Stimulated activated CD8-positive, alpha-beta memory T cell treated with anti-CD3 and anti-CD28 coated beads, Interleukin-12 subunit alpha, Interleukin-12 subunit beta, amount 100 ng/mL, for 1 hour (primary cell): Measurements from ENCODE around the gene ISM2.
A peak's percentile ranks its signal among the peaks of the same experiment; 100 is the strongest.
"Not testable (repeated sequence)": the region's sequence is repeated elsewhere in the genome, so short reads cannot be mapped to it uniquely, and the experiment has no call there.

Source experiments
- DNase-seq: peaks from one replicate; pipeline ENCODE4 v3.0.0-alpha.2; 2020; ENCODE audit warnings: low read depth

The ISM2 gene

GRCh38 chr14:77498120-77498979, at the start of gene ISM2:
Gene ISM2 (minus strand): TSS chr14:77498816. CDS start chr14:77498793, 23 bp downstream.
- DNase-seq = peak; percentile 9

- no peak for DNase-seq
Measured at GRCh38 chr14:77547512-77548180, 49.0 kb upstream of the ISM2 start.

GRCh38 chr14:77545171-77545570, 46.6 kb upstream of the ISM2 start:
- DNase-seq = not testable (repeated sequence)

- no peak for DNase-seq
Measured at GRCh38 chr14:77544571-77544970, 46.0 kb upstream of the ISM2 start.

- no peak for DNase-seq
Measured at GRCh38 chr14:77543637-77544334, 45.2 kb upstream of the ISM2 start.

GRCh38 chr14:77543240-77543551, 44.6 kb upstream of the ISM2 start:
- no peak for DNase-seq

- no peak for DNase-seq
Measured at GRCh38 chr14:77542421-77543239, 44.0 kb upstream of the ISM2 start.

- DNase-seq = no peak
Measured at GRCh38 chr14:77541905-77542304, 43.3 kb upstream of the ISM2 start.

GRCh38 chr14:77536951-77537350, 38.3 kb upstream of the ISM2 start:
- not testable (repeated sequence) for DNase-seq

GRCh38 chr14:77531071-77531470, 32.5 kb upstream of the ISM2 start:
- DNase-seq = no peak

GRCh38 chr14:77529963-77530362, 31.3 kb upstream of the ISM2 start:
- DNase-seq = no peak

- DNase-seq = no peak
Measured at GRCh38 chr14:77529213-77529612, 30.6 kb upstream of the ISM2 start.

GRCh38 chr14:77528701-77529100, 30.1 kb upstream of the ISM2 start:
- DNase-seq = not testable (repeated sequence)

GRCh38 chr14:77526266-77526665, 27.6 kb upstream of the ISM2 start:
- no peak for DNase-seq

- no peak for DNase-seq
Measured at GRCh38 chr14:77524536-77524935, 25.9 kb upstream of the ISM2 start.

- DNase-seq = no peak
Measured at GRCh38 chr14:77523109-77523508, 24.5 kb upstream of the ISM2 start.

- DNase-seq = no peak
Measured at GRCh38 chr14:77520555-77520954, 21.9 kb upstream of the ISM2 start.

GRCh38 chr14:77516126-77516525, 17.5 kb upstream of the ISM2 start:
- no peak for DNase-seq

GRCh38 chr14:77511486-77512162, 13.0 kb upstream of the ISM2 start:
- no peak for DNase-seq

GRCh38 chr14:77509366-77509765, 10.8 kb upstream of the ISM2 start:
- DNase-seq = no peak

- no peak for DNase-seq
Measured at GRCh38 chr14:77508876-77509275, 10.3 kb upstream of the ISM2 start.

- DNase-seq = no peak
Measured at GRCh38 chr14:77508249-77508648, 9.6 kb upstream of the ISM2 start.
